ENCODE measurements around the gene MSX1.

The MSX1 gene

GRCh38 chr4:4852591-4853362, 6.7 kb upstream of the MSX1 start:
- TF ChIP-seq CTCF (IDR thresholded peaks at IDR 0.05; ENCODE audit: low read depth, low read length, missing control alignments), result no peak
- no peak overlapping the region for H3K4me3 ChIP-seq (replicated peaks; ENCODE audit: low read depth, low read length)
- DNase-seq (ENCODE audit: extremely low read depth, low read depth), result no peak

GRCh38 chr4:4853371-4853823, 6.1 kb upstream of the MSX1 start:
- no peak for TF ChIP-seq CTCF (IDR thresholded peaks at IDR 0.05; ENCODE audit: low read depth, low read length, missing control alignments)
- DNase-seq (ENCODE audit: extremely low read depth, low read depth), result no peak
- no peak overlapping the region for H3K4me3 ChIP-seq (replicated peaks; ENCODE audit: low read depth, low read length)

- DNase-seq (ENCODE audit: extremely low read depth, low read depth), result no peak
- TF ChIP-seq CTCF (IDR thresholded peaks at IDR 0.05; ENCODE audit: low read depth, low read length, missing control alignments), result no peak
- no peak overlapping the region for H3K4me3 ChIP-seq (replicated peaks; ENCODE audit: low read depth, low read length)
These were observed 5.4 kb upstream of the MSX1 start for GRCh38 chr4:4853921-4854648.

GRCh38 chr4:4854649-4855295, 4.7 kb upstream of the MSX1 start:
- no peak for DNase-seq (ENCODE audit: extremely low read depth, low read depth)
- TF ChIP-seq CTCF (IDR thresholded peaks at IDR 0.05; ENCODE audit: low read depth, low read length, missing control alignments), result no peak

GRCh38 chr4:4855301-4856070, 4.0 kb upstream of the MSX1 start:
- H3K4me3 ChIP-seq (replicated peaks; ENCODE audit: low read depth, low read length), result no peak overlapping the region
- TF ChIP-seq CTCF (IDR thresholded peaks at IDR 0.05; ENCODE audit: low read depth, low read length, missing control alignments), result no peak
- no peak for DNase-seq (ENCODE audit: extremely low read depth, low read depth)

More at GRCh38 chr4:4854649-4855295, 4.7 kb upstream of the MSX1 start:
- no peak overlapping the region for H3K4me3 ChIP-seq (replicated peaks; ENCODE audit: low read depth, low read length)
